Osteoblast (primary cell): ENCODE data around the gene LAMP5. TPM values are rescaled to one million over a fixed set of nuclear protein-coding genes. Genes with fewer than 3 reads are reported as not detected.
A peak's percentile ranks its signal among the peaks of the same experiment; 100 is the strongest.

Experiments used
- DNase-seq: peaks from one replicate; pipeline ENCODE4 v3.0.0; 2011; ENCODE audit warnings: low spot score, mixed read lengths; ENCODE audit not compliant: insufficient read length; ENCODE audit errors: missing footprints
- H2AFZ ChIP-seq: 2 replicates; pipeline ENCODE4 v1.6.0; 2011; ENCODE audit warnings: mild to moderate bottlenecking, low read length
- H3K27ac ChIP-seq: 2 replicates; pipeline ENCODE4 v1.5.1; 2011; ENCODE audit warnings: mild to moderate bottlenecking, low read depth, low read length, moderate library complexity
- H3K27me3 ChIP-seq: 2 replicates; pipeline ENCODE4 v1.6.0; 2012; ENCODE audit warnings: mild to moderate bottlenecking, control low read depth, inconsistent platforms, low read length, moderate library complexity; ENCODE audit not compliant: insufficient read depth
- H3K36me3 ChIP-seq: 2 replicates; pipeline ENCODE4 v1.5.1; 2011; ENCODE audit warnings: mild to moderate bottlenecking, low read length, control low read depth, moderate library complexity; ENCODE audit not compliant: insufficient read depth
- H3K4me1 ChIP-seq: 2 replicates; pipeline ENCODE4 v1.5.1; 2011; ENCODE audit warnings: mild to moderate bottlenecking, low read length, control low read depth, moderate library complexity; ENCODE audit not compliant: insufficient read depth
- H3K4me2 ChIP-seq: 2 replicates; pipeline ENCODE4 v1.6.0; 2011; ENCODE audit warnings: mild to moderate bottlenecking, low read length; ENCODE audit not compliant: insufficient read depth
- H3K4me3 ChIP-seq: fragments of 200-600 bp; sonication (generic); 3 replicates; pipeline ENCODE4 v1.5.1; 2012; ENCODE audit warnings: mild to moderate bottlenecking, low read length, inconsistent platforms; ENCODE audit not compliant: insufficient read depth
- H3K79me2 ChIP-seq: 2 replicates; pipeline ENCODE4 v1.6.0; 2012; ENCODE audit warnings: mild to moderate bottlenecking, low read length, control low read depth, inconsistent platforms; ENCODE audit not compliant: insufficient read depth
- H3K9me3 ChIP-seq: 2 replicates; pipeline ENCODE4 v1.5.1; 2011; ENCODE audit warnings: low read depth, low read length, control low read depth
- H4K20me1 ChIP-seq: 2 replicates; pipeline ENCODE4 v1.6.0; 2012; ENCODE audit warnings: mild to moderate bottlenecking, low read length, control low read depth; ENCODE audit not compliant: insufficient read depth
- total RNA-seq: library from RNA; depleted of rRNA; stranded (reverse); fragments of >200 nt; gene quantifications from 2 replicates; pipeline ENCODE4 v1.2.3, GENCODE V29; 2012
- TF ChIP-seq, protein P1 (sequence below): IDR thresholded peaks from 2 replicates; pipeline ENCODE4 v1.5.1; 2011; ENCODE audit warnings: mild to moderate bottlenecking, low read depth, low read length, moderate library complexity; ENCODE audit errors: extremely low read depth

LAMP5 gene
- total RNA-seq, 1 donor: under 0.01 TPM

DNA sequence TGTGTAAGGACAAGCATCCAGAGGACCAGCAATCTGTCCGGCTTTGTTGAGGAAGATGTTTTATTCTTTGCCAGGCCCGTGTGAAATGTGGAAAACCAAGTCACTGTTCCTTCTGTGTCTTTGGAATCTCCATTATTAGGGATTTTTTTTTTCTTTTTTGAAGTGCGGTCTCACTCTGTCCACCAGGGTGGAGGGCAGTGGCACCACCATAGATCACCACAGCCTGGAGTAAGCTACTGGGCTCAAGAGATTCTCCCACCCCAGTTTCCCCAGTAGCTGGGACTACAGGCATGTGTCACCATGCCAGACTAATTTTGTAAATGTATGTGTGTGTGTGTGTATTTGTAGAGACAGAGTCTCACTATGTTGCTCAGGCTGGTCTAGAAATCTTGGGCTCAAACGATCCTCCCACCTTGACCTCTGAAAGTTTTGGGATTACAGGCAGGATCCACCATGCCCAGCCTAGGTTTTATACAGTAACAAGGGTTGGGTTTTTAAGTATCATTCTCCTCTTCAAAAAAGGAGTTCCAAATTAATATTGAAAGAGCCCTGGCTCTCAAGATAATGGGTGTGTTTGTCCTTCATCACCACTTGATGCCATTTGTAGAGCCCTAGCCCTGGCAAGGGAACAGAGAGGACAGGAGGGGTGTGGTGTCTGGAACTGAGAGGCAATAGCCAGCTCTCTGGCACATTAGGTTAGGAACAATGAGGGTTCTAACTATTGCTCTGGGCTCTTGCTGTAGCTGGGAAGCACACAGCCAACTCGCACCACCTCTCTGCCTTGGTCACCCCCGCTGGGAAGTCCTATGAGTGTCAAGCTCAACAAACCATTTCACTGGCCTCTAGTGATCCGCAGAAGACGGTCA lies 3.1 kb downstream of the LAMP5 start:
- Histone ChIP-seq H3K27ac (no peak overlapping the region), H2AFZ (no peak overlapping the region), H3K36me3 (no peaks in the 10 kb centered on the region), H3K27me3 (peaks cover 65% of the 10 kb centered on the region), H4K20me1 (no peaks in the 10 kb centered on the region), H3K9me3 (no peaks in the 10 kb centered on the region), H3K79me2 (no peaks in the 10 kb centered on the region), H3K4me2 (no peak overlapping the region), H3K4me3 (no peak overlapping the region), H3K4me1 (peaks cover 6% of the 10 kb centered on the region)
- DNase-seq: no peak
- TF ChIP-seq, protein P1, sequence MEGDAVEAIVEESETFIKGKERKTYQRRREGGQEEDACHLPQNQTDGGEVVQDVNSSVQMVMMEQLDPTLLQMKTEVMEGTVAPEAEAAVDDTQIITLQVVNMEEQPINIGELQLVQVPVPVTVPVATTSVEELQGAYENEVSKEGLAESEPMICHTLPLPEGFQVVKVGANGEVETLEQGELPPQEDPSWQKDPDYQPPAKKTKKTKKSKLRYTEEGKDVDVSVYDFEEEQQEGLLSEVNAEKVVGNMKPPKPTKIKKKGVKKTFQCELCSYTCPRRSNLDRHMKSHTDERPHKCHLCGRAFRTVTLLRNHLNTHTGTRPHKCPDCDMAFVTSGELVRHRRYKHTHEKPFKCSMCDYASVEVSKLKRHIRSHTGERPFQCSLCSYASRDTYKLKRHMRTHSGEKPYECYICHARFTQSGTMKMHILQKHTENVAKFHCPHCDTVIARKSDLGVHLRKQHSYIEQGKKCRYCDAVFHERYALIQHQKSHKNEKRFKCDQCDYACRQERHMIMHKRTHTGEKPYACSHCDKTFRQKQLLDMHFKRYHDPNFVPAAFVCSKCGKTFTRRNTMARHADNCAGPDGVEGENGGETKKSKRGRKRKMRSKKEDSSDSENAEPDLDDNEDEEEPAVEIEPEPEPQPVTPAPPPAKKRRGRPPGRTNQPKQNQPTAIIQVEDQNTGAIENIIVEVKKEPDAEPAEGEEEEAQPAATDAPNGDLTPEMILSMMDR: no peak

DNA sequence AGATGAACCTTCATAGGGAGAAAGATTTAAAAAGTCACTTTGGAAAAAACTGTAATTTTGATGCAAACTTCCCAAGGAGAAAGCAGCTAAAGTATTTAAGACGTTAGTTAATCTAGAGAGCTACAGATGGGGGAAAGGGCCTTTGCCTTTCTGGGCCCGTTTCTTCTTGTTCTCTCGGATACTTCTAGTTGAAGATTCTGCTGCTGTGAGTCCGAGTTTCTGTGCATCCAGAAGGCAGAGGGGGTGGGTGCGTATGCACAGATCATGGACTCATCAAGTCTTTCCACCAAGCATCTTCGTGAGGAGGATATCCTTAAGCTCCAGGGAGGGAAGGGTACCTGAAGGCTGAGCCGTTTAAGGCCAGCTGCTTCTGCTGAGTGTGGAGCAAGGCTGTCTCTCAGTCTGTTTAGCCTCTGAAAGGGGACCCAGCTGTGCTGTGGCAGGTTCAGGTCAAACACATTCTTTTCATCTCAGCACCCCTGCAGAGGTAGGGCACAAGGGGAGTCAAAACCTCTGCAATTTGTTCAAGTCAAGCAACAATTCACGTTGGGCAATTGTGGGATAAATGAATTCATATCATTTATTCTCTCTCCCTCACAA lies 4.3 kb downstream of the LAMP5 start:
- no peak overlapping the region for H3K27ac ChIP-seq
- TF ChIP-seq, protein P1: no peak
- peak; percentile 43 for DNase-seq
- H3K36me3 ChIP-seq: no peaks in the 10 kb centered on the region
- peaks cover 6% of the 10 kb centered on the region for H3K4me1 ChIP-seq
- peaks cover 61% of the 10 kb centered on the region for H3K27me3 ChIP-seq
- no peak overlapping the region for H3K4me3 ChIP-seq
- H4K20me1 ChIP-seq: no peaks in the 10 kb centered on the region
- H3K79me2 ChIP-seq: no peaks in the 10 kb centered on the region
- no peak overlapping the region for H2AFZ ChIP-seq
- H3K4me2 ChIP-seq: no peak overlapping the region
- H3K9me3 ChIP-seq: no peaks in the 10 kb centered on the region

DNA sequence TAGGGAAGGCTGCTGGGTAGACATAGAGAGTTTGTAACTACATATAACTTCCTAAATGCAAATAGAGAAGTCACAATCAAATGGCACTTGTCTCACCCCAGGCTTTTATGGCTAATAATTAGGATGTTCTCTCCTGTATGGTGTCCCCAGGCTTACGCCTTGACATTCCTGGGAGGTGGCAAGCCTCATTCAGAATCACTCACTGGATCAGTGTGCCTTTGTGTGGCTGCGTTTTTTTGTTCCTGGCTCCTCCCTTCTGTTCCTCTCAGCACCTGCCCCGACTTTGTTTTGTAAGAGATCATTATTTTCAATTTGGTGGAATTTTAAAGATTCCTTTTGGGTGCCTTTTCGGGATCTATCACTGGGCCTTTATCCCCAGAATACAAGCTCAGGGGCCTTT lies 5.7 kb downstream of the LAMP5 start:
- H3K4me1 ChIP-seq: peaks cover 2% of the 10 kb centered on the region
- H3K36me3 ChIP-seq: no peaks in the 10 kb centered on the region
- TF ChIP-seq, protein P1: no peak
- H3K27ac ChIP-seq: no peak overlapping the region
- H4K20me1 ChIP-seq: no peaks in the 10 kb centered on the region
- H3K9me3 ChIP-seq: no peaks in the 10 kb centered on the region
- H3K4me2 ChIP-seq: no peak overlapping the region
- H2AFZ ChIP-seq: no peak overlapping the region
- no peak overlapping the region for H3K4me3 ChIP-seq
- peaks cover 51% of the 10 kb centered on the region for H3K27me3 ChIP-seq
- H3K79me2 ChIP-seq: no peaks in the 10 kb centered on the region
- no peak for DNase-seq

DNA sequence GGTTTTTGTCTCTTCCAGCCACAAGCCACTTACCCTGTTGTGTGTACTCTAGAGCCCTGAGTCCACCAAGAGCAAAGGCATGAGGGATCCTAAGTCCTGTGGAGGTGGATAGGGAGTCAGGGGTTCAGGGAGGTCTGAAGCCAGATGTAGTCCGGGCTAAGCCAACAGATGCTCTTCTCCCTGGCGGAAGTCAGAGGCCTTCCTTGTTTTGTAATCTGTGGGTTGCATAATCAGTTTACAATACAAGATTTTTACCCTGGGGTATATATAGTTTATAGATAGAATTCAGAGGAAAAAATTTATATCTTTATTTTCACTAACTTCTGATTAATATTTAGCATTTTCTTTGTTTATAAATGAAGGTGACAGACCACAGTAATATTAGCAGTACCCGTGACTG lies 9.2 kb downstream of the LAMP5 start:
- Histone ChIP-seq H3K4me2 (no peak overlapping the region), H3K27ac (no peak overlapping the region), H3K36me3 (no peaks in the 10 kb centered on the region), H3K4me1 (no peaks in the 10 kb centered on the region), H2AFZ (no peak overlapping the region), H3K9me3 (no peaks in the 10 kb centered on the region), H4K20me1 (no peaks in the 10 kb centered on the region), H3K27me3 (peaks cover 16% of the 10 kb centered on the region), H3K79me2 (no peaks in the 10 kb centered on the region), H3K4me3 (no peak overlapping the region)
- no peak for DNase-seq
- TF ChIP-seq, protein P1: no peak
